ENCODE results near the gene IL22RA2. TPM values are rescaled to one million over a fixed set of nuclear protein-coding genes. Genes with fewer than 3 reads are reported as not detected.

IL22RA2 gene
- total and polyA plus RNA-seq, 2 of the 13 experiments (the other 11 are each of a cell fraction or from before 2014, with no cell fraction given), result not detected

- TF ChIP-seq KLF11 (CRISPR knock-in tag; IDR thresholded peaks at IDR 0.05) (no peak), ZEB1 (IDR thresholded peaks at IDR 0.05; ENCODE audit: insufficient replicate concordance, low read depth) (no peak), ZSCAN20 (CRISPR knock-in tag; IDR thresholded peaks at IDR 0.05; ENCODE audit: borderline replicate concordance) (no peak), RNF2 (conservative IDR thresholded peaks at IDR 0.05; ENCODE audit: low read depth) (no peak), ZNF660 (CRISPR knock-in tag; IDR thresholded peaks at IDR 0.05; ENCODE audit: borderline replicate concordance, low read depth) (no peak), RARA (CRISPR knock-in tag; IDR thresholded peaks at IDR 0.05) (peak; percentile 52; the same call in 1 of the 2 replicates), ZSCAN21 (CRISPR knock-in tag; IDR thresholded peaks at IDR 0.05; ENCODE audit: borderline replicate concordance) (no peak), SRSF1 (optimal IDR thresholded peaks at IDR 0.05; ENCODE audit: low read depth, low read length) (no peak), SMYD3 (CRISPR knock-in tag; IDR thresholded peaks at IDR 0.05) (no peak), ZNF432 (CRISPR knock-in tag; IDR thresholded peaks at IDR 0.05; ENCODE audit: borderline replicate concordance) (no peak), ZNF256 (CRISPR knock-in tag; conservative IDR thresholded peaks at IDR 0.05) (no peak), ZSCAN22 (CRISPR knock-in tag; IDR thresholded peaks at IDR 0.05) (no peak), ZNF687 (CRISPR knock-in tag; IDR thresholded peaks at IDR 0.05) (no peak), TFDP2 (CRISPR knock-in tag; IDR thresholded peaks at IDR 0.05) (no peak)
Observed at GRCh38 chr6:137097526-137097925, 75.9 kb downstream of the IL22RA2 start (continued).

Data from HepG2 (cell line).